HG02943 (cell line): ENCODE data around the gene TRPM3.

Source experiments
- ATAC-seq: cut with Tn5 transposase; IDR thresholded peaks from one replicate; pipeline ENCODE4 v1.9.1; 2021; ENCODE audit warnings: mild to moderate bottlenecking, low read depth, moderate library complexity; ENCODE audit not compliant: unreplicated experiment

TRPM3 gene

DNA sequence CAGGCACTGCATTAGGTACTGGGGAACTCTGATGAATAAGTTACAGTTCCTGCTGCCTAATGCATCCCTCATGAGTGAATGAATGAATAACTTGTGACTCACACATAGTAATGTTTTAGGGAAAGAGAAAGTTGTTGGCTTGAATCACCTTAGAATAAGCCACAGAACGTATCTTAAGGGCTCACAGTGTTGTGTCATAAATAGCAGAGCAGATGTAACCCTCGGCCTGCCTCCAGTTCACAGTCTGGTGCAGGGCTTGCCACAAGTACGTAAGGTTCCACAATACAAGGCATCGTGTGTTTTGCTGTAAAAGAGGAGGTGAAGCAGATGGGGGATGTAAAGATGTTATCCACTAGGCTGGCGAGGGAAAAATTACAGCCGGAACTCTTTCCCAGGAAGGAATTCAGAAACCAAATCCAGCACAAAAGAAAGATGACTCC is 218.7 kb downstream of the TRPM3 start:
- no peak for ATAC-seq

DNA sequence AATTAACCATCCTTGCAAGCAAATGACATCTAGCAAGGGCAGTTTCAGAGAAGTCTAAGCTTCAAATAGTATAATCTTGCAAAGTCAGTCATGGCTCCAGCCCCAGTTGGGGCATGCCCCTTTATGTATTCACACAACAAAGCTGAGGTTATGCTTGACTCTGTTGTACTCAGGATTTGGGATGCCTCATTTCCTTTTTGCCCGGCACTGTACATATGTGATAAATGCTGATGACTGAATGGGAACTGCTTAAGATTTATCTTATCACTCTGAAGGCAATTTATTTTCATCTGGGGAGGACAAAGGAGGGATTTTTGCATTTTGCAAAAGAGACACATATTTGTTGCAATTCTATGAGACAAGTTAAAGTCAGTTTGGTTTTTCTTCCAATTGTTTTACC is 219.2 kb downstream of the TRPM3 start:
- no peak for ATAC-seq

DNA sequence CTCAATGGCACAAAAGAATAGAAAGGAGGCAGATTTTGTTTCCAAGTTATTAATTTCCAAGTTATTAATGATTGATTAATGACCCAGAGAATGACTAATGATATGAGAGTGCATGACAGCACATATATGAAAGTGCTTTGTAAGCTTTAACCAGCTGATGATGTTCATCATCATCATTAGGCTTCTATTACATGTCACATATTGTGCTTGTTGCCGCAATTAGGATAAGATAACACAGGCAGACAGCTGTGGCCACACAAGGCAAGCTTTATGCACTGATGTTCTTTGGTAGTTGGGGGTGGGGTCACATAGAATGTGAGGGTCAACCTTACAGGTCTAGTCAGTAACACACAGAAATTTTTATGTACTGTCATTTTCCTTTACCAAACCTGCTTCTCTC is 219.7 kb downstream of the TRPM3 start:
- no peak for ATAC-seq

DNA sequence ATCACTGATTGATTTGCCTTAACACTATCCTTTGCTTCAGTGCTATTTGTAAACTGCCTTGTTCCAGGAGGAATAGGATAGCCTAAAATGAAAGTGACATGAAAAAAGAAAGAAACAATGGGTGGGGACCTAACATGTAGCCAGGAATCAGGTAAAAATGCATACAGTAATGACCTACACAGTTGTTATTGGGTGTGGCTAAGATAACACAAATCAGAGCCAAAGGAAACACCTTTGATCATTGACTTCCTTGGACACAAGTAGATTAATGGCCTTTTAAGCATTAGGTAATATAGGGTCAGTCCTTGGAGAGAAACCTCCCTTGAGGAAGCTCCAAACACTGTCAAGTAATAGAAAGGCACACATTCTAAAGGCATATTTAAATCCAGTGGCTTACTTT is 220.4 kb downstream of the TRPM3 start:
- no peak for ATAC-seq

DNA sequence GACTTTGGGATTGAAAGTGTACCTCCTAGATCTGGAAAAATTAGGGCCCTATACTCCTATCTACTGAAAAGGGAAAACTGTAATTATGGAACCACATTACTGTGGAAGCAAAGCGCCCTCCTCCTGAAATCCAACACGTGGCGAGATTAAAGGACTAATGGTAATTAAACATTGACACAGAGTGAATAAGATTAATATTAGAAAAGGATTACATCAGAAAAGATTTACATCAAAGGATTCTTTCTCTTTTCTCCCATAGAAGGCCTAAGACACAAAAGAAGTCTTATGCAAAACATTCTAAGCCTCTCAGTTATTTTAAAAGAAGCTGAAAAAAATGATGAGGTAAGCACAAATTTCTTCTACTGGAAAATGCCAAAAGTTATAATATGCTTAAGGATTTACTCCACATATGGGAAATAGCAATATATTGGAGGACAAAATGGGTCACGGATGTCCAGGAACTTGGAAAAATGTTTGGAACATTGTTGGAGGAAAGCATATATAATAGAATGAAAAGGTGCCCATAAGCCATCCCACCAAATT is 227.8 kb downstream of the TRPM3 start:
- no peak for ATAC-seq

DNA sequence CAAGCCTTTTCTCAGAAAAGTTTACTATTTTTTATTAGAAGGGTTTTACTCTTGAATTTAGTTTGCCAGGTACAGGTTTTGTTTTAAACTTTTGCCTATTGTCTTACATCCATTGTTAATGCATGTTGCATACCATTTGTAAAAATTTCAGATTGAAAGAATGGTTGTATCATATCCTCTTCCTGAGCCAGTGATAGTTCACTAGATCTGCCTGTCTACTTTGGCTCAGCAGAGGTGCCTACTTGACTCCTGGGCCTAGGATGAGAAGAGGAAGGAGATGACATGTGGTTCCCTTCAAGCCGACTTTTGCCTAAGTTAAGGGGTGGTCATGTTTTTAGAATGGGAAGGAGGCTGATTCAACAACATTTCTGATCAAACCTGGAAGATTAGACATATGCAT is 232.9 kb downstream of the TRPM3 start:
- ATAC-seq: no peak

DNA sequence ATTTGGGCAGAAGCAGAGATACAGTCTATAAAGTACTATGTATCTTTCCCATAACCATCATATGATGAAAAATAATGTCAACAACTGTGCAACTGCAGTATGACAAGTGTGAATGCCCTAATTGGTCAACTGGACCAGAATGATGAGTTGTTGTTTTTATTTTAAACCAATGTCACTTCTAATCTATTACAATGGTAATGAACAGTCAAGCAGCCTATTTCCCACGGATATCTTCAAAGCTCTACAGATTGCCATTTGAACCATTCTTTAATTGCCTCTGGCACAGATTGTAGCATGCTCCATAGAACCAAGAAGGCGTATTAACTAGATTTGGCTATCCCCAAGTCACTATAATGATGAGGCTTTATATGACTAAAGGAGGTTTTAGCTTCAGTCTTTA is 233.6 kb downstream of the TRPM3 start:
- no peak for ATAC-seq

DNA sequence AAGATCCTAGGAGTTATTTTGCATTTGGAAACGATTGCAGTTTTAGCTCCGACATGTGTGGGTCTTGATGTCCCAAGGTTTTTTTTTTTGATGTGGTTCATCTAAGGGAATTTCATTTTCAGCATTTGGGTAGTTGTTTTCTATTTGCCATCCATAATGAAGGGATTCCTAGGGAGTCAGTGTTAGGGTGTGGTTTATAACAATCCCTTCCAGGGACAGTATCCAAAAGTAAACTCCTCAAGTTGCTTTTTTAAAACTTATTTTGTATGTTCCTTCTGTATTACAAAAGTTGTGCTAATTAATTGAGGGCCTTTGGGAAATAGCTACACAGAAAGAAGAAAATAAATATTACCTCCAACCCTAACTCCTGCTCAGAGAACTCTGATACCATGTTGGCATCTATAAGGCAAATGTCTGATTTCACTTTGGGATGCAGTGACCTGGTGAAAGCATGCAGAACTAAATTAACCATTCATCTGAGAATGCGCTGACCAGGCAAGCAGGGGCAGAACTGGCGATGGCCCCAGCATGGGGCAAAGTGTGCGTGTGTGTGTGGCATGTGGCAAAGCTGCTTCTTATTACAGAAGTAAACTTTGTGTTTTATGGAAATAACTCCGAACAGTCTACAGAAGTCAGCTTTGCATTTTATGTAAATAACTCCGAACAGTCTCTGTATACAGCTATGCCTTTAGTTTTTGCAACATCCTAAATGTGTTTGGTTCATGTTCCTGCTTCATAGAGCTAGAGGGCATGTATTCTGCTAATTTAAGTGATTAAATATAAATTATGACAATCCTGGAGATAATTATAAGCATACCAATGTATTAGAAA is 237.2 kb downstream of the TRPM3 start:
- ATAC-seq: no peak

DNA sequence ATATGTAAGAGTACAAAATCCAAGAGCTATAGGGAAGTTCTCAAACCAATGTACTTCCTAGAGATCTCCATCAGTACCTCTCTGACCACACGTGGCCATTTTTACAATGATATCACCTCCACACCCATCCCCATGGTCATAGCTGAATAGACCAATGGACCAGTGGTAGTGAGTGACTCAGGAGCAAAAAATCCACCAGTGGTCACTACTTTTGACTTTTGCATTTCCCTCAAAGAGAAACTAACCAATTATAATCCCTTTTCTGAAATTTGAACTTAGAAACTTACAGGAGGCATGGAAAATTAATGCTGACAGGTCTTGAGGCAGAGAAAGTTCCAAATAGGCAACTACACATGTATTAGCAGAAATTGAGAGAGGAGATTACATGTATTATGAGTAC is 238.4 kb downstream of the TRPM3 start:
- no peak for ATAC-seq

DNA sequence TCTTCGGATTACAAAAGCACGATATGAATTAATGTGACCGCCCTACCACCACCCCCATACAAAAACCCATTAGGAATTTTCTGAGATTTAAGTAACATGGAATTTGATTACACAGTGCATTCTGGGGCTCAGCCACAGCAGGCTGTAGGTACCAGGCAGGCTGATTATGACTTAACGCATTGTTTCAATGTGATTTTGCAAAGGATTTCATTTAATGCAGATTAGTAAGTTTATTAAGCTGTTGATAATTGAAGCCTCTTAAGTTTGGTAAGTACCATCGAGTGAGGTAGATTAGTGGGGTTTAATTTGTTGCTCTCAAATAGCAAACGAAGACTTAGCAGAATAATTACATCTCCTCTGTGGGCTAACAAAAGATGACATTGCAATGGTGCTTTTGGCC is 240.1 kb downstream of the TRPM3 start:
- no peak for ATAC-seq

DNA sequence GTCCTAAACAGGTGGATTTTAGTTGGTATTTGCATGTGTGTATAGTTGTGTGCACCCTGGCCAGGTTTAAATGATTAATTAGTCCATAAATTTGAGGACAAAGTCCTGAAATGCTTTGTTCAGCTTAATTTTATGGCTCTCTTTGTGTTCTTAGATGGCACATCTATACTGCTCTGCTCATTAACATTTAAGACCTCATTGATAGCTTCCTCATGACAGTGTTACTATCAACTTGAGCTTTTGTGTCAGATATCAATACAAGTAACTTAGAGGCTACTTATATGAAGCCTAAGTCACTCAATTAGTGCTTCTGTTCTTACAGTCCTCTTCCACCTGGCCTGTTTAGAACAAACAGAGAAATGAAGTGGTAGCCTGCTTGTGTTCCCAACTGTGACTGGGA is 240.9 kb downstream of the TRPM3 start:
- ATAC-seq: no peak

DNA sequence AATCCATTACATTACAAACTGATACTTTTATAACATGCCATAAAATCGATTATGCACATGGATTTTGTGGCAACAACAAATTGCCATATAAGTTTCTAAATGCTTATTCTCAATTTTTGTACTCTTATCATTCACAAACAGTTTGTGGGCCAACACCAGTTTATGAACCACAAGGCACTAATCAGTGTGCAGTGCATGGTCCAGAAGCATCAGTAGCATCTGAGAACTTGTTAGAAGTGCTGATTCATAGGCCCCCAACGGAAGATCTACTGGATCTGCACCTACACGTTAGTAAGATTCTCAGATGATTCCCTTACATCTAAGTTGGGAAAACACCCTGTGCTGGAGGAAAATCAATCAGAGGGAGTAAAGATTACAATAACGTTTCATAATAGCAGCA is 242.8 kb downstream of the TRPM3 start:
- ATAC-seq: no peak

DNA sequence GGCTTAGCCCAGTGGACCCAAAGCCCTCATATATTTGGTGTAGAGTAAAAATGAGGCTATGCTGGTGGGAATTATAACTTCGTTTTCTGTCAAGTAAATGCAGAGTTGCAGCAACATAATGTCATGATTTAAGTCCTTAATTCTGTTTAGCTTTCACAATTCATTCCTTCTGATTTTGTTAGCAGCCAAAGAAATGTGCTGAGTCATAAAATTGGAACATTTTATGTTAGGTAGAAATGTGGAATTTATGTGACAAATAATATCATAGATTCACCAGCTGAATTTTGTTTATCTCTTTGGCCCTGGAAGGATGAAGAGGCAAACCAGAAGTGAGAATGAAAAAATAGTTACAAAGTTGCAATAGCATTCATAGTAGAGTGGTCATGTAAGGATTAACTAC is 247.0 kb downstream of the TRPM3 start:
- ATAC-seq: no peak

DNA sequence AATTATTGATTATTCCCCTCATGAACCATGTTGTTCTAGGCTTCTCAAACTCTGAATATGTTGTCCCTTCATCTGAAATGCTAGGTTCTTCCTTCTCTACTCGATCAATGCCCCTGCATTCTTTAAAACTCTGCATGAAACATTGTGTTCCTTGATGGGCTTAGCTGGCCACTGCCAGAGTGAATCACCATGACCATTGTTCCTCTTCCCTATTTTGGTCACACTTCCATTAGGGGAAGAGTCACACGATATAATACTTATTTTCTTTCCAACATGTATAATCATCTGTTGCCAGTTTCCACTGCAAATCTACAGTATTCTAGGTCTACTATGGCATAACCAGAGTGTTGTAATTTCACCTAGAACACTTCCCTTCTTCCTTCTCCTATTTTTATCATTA is 247.9 kb downstream of the TRPM3 start:
- ATAC-seq: no peak

DNA sequence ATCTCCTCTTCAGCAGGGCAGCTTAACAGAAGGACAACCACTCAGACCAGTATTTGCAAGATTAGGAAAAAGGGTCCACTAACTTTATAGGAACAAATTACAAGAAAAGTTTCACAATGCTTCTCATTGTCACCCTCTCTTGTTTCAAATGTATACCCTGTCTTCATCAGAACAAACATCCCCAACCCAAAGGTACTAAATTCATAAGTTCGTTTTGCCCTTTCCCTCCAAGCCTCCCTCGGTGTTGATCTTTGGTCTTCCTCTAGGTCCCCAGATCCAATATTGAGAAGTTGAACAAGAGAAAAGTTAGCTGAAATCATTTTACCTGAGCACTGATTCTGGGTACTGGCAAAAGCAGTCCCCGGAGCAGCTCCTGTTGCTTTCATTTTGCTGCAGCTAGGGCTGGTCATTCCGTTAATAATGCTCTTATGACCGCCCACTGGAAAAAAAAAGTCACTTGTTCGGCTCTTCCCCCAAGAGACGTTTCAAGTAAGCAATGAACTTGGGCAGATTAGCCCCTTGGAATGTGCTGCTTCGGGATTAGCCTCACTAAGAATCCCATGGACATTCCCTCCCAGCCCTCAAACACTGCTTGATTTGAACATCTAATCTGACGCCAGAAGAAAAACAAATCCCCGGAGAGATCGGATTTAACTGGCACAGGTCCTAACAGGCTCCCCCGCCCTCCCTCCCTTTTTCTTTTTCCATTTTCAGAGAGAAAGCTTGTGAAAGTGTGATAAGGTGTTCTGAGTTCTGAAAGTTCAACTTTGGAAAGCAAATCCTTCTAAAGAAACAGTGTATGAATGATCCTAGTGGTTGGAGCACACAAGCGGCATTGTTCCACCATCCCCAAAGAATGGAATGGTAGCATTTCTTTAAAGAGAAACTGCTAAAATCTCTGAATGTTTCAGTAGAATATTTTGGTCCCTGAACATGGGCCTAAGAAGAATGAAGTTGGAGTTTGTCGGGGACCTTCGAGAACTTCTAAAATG is 252.5 kb downstream of the TRPM3 start:
- ATAC-seq: no peak

DNA sequence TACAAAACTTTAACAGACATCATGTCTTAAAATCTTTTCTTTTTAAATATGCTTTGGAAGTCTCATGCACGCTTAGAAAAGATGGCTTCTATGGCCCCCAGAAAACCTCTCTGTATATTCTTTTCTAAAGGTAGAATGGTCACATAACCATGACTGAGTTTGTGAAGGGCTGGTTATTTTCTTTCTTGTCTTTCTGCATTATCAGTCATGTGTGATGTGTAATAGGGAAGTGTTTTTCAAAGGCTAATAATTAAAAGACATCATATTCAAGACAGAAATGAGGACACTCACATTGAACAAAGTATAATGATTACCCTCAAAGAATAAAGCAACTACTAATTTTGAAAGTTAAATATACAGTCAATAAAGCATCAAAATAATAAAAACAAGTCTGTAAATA is 253.4 kb downstream of the TRPM3 start:
- ATAC-seq: no peak

DNA sequence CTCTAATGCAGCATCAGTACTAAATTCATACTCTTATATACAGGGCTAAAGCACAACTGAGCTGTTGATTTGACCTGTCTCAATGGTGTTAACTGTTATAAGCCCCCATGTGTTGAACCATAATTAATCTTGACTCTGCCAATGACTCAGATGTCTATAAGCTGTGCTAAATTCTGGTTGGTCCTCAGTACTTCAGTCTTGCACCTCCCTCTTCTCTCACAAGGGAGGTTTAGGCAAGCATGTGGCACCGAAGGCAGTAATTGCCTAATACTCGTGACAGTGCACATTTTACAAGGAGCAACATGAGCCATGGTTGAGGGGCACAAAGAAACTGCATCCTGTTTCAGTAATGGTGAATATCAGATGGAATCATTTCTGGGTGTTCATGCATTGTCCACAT is 255.9 kb downstream of the TRPM3 start:
- ATAC-seq: no peak

DNA sequence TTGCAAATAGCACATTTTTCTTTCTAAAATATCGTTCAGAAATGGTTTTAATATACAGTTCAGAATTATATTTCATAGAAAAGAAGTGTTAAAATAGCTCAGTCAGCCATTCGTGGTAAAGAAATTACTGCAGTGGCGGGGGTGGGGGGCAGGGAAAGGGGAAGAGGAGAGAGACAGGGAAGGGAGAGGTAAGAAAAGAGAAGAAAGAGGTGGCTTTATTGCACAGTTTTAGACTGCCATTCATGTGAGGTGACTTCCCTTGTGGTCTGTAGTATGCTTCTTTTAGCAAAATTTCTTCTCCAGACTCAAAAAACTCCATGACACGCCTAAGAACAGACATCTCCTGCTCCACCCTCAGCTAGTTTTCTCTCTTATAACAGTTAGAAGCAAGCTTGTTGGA is 259.6 kb downstream of the TRPM3 start:
- no peak for ATAC-seq

DNA sequence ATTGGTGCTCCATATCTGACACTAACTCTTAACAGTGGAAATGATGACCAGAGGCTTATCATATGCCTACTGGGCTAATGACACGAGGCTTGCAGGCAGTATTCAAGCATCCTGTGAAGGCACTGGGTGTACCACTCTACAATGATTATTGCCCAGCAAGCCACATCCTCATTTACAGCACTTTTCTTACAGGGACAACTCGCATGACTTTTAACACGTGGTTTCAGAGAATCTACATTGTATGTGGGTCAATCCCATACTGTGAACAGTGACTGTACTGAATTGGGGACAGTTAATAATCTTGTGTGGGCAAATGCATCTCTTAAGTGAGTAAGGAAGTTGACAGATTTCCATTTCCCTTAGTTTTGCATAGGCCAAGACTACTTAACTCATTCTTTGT is 260.0 kb downstream of the TRPM3 start:
- no peak for ATAC-seq

DNA sequence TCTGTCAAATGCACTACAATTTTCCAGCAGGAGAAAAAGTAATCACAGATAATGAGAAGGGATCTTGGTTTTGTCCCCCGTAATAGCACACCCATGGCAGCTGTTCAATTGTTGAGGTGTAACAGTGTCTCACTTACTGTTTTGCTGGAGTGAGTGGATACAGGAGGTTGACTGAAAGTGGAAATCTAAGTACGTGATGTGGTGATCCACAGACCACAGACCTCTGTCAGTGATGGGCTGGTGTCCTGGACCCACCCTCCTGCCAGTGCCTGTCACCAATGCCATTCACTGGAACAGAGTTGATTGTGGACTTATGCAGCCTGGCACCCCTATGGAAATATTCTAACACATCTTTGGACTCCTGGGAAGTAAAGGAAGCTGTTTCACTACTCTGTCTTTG is 261.7 kb downstream of the TRPM3 start:
- ATAC-seq: no peak

DNA sequence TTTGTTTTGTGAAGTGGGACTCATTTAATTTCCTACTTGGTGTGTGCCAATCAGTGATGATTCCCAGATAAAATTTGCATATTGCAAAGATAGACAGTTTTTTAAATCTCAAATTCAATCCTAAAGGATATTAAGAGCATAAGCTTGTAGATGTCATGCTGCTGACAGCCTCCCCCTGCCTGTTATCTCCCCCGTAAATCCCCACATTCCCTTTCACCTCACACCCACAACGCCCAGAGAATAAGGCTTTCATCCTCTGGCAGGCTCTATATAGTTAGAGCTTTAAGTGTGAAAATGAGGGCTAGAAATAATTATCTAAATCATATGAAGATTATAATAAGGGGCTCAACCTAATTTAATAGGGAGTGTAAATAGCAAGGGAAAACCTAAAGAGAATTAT is 265.0 kb downstream of the TRPM3 start:
- ATAC-seq: no peak
